HepG2 (cell line): ENCODE measurements around the gene SLC28A1. TPM values are rescaled to one million over a fixed set of nuclear protein-coding genes. Genes with fewer than 3 reads are reported as not detected.

Experiments used
- ARID4A ChIP-seq: sonication (generic); formaldehyde crosslinking; IDR thresholded peaks from 2 replicates; pipeline ENCODE4 v1.5.0; 2020; ENCODE audit warnings: mild to moderate bottlenecking, missing genetic modification reagents, borderline replicate concordance
- ETV6 ChIP-seq: sonication (generic); formaldehyde crosslinking; conservative IDR thresholded peaks from 2 replicates; pipeline ENCODE4 v1.4.0; 2020; ENCODE audit warnings: missing genetic modification reagents
- GPN1 ChIP-seq: sonication (generic); formaldehyde crosslinking; IDR thresholded peaks from 2 replicates; pipeline ENCODE4 v1.5.1; 2020; ENCODE audit warnings: missing genetic modification reagents, borderline replicate concordance
- MIER3 ChIP-seq: IDR thresholded peaks from 2 replicates; pipeline ENCODE4 v1.6.1; 2016; ENCODE audit warnings: missing compliant biosample characterization, borderline replicate concordance
- MXD3 ChIP-seq: IDR thresholded peaks from 2 replicates; pipeline ENCODE4 v1.6.1; 2016; ENCODE audit warnings: mild to moderate bottlenecking, missing biosample characterization, missing genetic modification reagents
- PRPF4 ChIP-seq: fragments of 200-400 bp; formaldehyde crosslinking; IDR thresholded peaks from 2 replicates; pipeline ENCODE4 v1.6.1; 2016; ENCODE audit warnings: low read length, low read depth; ENCODE audit not compliant: poor library complexity, severe bottlenecking
- RNF219 ChIP-seq: sonication (generic); formaldehyde crosslinking; IDR thresholded peaks from 2 replicates; pipeline ENCODE4 v1.5.0; 2020; ENCODE audit warnings: mild to moderate bottlenecking, missing genetic modification reagents
- SP2 ChIP-seq: sonication (generic); formaldehyde crosslinking; IDR thresholded peaks from 2 replicates; pipeline ENCODE4 v1.5.1; 2020; ENCODE audit warnings: mild to moderate bottlenecking, missing genetic modification reagents
- SUZ12 ChIP-seq: fragments of 150-350 bp; IDR thresholded peaks from 2 replicates; pipeline ENCODE4 v1.6.1; 2014; ENCODE audit warnings: low read depth, low read length
- TBX2 ChIP-seq: sonication (generic); formaldehyde crosslinking; IDR thresholded peaks from 2 replicates; pipeline ENCODE4 v1.5.0; 2020; ENCODE audit warnings: missing genetic modification reagents, mild to moderate bottlenecking, borderline replicate concordance
- ZNF614 ChIP-seq: IDR thresholded peaks from 2 replicates; pipeline ENCODE4 v1.6.1; 2018; ENCODE audit warnings: missing biosample characterization, missing genetic modification reagents, inconsistent platforms, borderline replicate concordance
- polyA plus RNA-seq, 8 experiments: library from polyadenylated mRNA; depleted of rRNA in 3 of 8; stranded (reverse) in 7 of 8; unstranded in 1 of 8; fragments of >200 nt; fragmentation: Illumina TruSeq in 4 of 8; extraction: Trizol in 4 of 8; gene quantifications; 2 replicates each; pipeline versions ENCODE4 v1.2.1 to v1.2.3, GENCODE V29; 2011 to 2016; ENCODE audit warnings: low read depth in 4 of 8, missing spikeins in 1 of 8, mixed read lengths in 1 of 8; ENCODE audit not compliant: insufficient read depth in 1 of 8
- total RNA-seq, 5 experiments: library from RNA; depleted of rRNA; stranded (reverse); fragments of >200 nt; fragmentation: Illumina TruSeq; extraction: Trizol; gene quantifications; 2 replicates each; pipeline ENCODE4 v1.2.3, GENCODE V29; 2016; ENCODE audit warnings: low read depth in 1 of 5
- TF ChIP-seq, protein P1 (sequence below): sonication (generic); formaldehyde crosslinking; IDR thresholded peaks from 2 replicates; pipeline ENCODE4 v1.5.0; 2020; ENCODE audit warnings: missing genetic modification reagents
- TF ChIP-seq, protein P2 (sequence below): sonication (generic); formaldehyde crosslinking; conservative IDR thresholded peaks from 2 replicates; pipeline ENCODE4 v1.8.0; 2022; ENCODE audit warnings: low read depth, missing genetic modification reagents
- TF ChIP-seq, protein P3 (sequence below): sonication (generic); formaldehyde crosslinking; conservative IDR thresholded peaks from 2 replicates; pipeline ENCODE4 v1.4.0; 2020; ENCODE audit warnings: missing genetic modification reagents

The SLC28A1 gene
- total and polyA plus RNA-seq, 2 of the 13 experiments (the other 11 are each of a cell fraction or from before 2014, with no cell fraction given) = 0.31 to 5.8 TPM

DNA sequence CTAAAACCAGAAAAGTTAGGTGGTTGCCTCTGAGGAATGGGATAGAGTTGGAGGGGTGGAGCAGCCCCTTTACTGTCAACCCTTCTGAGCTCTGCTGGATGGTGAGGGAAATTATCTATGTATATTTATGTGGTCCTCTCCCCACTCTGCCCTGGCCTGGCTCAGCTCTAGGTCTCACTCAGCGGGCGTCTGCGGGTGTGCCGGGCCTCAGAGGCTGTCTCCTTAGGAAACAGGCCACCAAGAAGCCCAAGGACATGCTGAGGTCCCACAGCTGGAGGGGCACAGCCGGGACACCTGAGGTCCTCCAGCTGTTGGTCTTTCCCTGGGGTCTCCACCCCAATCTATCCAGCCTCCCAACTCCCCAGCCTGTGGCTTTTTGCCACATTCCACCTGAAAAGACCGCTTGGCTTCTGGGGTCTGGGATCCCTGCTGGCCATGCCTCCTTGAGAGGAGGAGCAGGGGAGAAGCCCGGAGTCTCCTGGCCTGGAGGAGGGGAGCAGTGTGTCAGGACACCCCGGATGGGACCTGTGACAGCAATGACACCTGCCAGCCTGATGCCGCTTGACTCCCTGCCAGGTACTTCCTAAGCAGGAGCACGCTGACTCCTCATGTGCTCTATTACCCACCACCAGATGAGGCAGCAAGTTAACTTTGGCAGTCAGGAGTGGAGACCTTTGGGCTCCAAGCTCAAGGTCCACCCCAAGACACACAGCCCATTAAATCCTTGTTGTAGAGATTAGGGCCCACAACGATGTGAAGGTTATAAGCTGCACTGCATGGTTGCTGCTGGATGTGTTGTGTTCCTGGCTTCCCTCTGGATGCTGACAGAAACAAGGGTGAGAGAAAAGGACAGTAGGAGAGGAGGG, at the start of gene SLC28A1 (continued):
- TF ChIP-seq, protein P1, sequence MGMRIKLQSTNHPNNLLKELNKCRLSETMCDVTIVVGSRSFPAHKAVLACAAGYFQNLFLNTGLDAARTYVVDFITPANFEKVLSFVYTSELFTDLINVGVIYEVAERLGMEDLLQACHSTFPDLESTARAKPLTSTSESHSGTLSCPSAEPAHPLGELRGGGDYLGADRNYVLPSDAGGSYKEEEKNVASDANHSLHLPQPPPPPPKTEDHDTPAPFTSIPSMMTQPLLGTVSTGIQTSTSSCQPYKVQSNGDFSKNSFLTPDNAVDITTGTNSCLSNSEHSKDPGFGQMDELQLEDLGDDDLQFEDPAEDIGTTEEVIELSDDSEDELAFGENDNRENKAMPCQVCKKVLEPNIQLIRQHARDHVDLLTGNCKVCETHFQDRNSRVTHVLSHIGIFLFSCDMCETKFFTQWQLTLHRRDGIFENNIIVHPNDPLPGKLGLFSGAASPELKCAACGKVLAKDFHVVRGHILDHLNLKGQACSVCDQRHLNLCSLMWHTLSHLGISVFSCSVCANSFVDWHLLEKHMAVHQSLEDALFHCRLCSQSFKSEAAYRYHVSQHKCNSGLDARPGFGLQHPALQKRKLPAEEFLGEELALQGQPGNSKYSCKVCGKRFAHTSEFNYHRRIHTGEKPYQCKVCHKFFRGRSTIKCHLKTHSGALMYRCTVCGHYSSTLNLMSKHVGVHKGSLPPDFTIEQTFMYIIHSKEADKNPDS (CRISPR knock-in tag) = no peak
- TF ChIP-seq RNF219 (CRISPR knock-in tag) (no peak), SUZ12 (no peak), ZNF614 (CRISPR knock-in tag) (peak; percentile 28; the same call in 1 of the 2 replicates), TBX2 (CRISPR knock-in tag) (peak; percentile 28; the same call in 1 of the 2 replicates), PRPF4 (no peak), MXD3 (CRISPR knock-in tag) (no peak), ARID4A (peak; percentile 56; the same call in 1 of the 2 replicates), SP2 (CRISPR knock-in tag) (no peak), MIER3 (CRISPR knock-in tag) (0 out of 2 replicates have a peak, but pooled peaks have one; percentile 24), ETV6 (CRISPR knock-in tag) (no peak), GPN1 (CRISPR knock-in tag) (no peak)
- TF ChIP-seq, protein P2, sequence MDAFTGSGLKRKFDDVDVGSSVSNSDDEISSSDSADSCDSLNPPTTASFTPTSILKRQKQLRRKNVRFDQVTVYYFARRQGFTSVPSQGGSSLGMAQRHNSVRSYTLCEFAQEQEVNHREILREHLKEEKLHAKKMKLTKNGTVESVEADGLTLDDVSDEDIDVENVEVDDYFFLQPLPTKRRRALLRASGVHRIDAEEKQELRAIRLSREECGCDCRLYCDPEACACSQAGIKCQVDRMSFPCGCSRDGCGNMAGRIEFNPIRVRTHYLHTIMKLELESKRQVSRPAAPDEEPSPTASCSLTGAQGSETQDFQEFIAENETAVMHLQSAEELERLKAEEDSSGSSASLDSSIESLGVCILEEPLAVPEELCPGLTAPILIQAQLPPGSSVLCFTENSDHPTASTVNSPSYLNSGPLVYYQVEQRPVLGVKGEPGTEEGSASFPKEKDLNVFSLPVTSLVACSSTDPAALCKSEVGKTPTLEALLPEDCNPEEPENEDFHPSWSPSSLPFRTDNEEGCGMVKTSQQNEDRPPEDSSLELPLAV (CRISPR knock-in tag) = no peak
- TF ChIP-seq, protein P3, sequence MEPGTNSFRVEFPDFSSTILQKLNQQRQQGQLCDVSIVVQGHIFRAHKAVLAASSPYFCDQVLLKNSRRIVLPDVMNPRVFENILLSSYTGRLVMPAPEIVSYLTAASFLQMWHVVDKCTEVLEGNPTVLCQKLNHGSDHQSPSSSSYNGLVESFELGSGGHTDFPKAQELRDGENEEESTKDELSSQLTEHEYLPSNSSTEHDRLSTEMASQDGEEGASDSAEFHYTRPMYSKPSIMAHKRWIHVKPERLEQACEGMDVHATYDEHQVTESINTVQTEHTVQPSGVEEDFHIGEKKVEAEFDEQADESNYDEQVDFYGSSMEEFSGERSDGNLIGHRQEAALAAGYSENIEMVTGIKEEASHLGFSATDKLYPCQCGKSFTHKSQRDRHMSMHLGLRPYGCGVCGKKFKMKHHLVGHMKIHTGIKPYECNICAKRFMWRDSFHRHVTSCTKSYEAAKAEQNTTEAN (CRISPR knock-in tag) = no peak
